ENCODE measurements around the gene MRPL33. TPM values are rescaled to one million over a fixed set of nuclear protein-coding genes. Genes with fewer than 3 reads are reported as not detected.
A peak's percentile ranks its signal among the peaks of the same experiment; 100 is the strongest.
"Not testable (repeated sequence)": the region's sequence is repeated elsewhere in the genome, so short reads cannot be mapped to it uniquely, and the experiment has no call there.

The MRPL33 gene
- total RNA-seq, 2 donors from 2014 or later: 99.5 to 118 TPM

- ATAC-seq (ENCODE audit: insufficient number of reproducible peaks, low FRiP score, low read depth): no peak
- H3K36me3 ChIP-seq: no peaks in the 10 kb centered on the region
- no peaks in the 10 kb centered on the region for H3K9me3 ChIP-seq
- H3K4me1 ChIP-seq (ENCODE audit: control insufficient read depth in 1 of 2, low read depth in 2 of 2): peaks cover 0 to 6% of the 10 kb centered on the region in 2 donors
- no peak overlapping the region for H3K4me3 ChIP-seq
- H3K27me3 ChIP-seq (replicated peaks; ENCODE audit: insufficient read depth): no peaks in the 10 kb centered on the region
- H3K27ac ChIP-seq: no peak overlapping the region
- TF ChIP-seq, protein P1, sequence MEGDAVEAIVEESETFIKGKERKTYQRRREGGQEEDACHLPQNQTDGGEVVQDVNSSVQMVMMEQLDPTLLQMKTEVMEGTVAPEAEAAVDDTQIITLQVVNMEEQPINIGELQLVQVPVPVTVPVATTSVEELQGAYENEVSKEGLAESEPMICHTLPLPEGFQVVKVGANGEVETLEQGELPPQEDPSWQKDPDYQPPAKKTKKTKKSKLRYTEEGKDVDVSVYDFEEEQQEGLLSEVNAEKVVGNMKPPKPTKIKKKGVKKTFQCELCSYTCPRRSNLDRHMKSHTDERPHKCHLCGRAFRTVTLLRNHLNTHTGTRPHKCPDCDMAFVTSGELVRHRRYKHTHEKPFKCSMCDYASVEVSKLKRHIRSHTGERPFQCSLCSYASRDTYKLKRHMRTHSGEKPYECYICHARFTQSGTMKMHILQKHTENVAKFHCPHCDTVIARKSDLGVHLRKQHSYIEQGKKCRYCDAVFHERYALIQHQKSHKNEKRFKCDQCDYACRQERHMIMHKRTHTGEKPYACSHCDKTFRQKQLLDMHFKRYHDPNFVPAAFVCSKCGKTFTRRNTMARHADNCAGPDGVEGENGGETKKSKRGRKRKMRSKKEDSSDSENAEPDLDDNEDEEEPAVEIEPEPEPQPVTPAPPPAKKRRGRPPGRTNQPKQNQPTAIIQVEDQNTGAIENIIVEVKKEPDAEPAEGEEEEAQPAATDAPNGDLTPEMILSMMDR (IDR thresholded peaks at IDR 0.05): no peak
- no peak for DNase-seq (ENCODE audit: low spot score)
Measured at GRCh38 chr2:27742571-27742970, 28.9 kb upstream of the MRPL33 start.

DNA sequence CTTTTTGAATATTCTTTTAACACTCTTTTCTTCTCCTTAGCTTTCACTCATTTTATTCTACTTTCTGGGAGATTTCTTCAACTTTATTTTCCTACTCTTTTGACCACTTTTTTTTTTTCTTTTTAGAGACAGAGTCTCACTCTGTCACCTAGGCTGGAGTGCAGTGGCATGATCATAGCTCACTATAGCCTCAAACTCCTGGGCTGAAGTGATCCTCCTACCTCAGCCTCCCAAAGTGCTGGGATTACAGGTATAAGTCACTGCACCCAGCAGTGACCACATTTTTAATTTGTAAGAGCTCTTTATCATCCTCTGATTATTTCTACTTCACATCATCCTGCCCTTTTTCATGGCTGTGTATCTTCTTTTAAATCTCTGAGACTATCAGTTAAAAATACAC is 26.0 kb upstream of the MRPL33 start:
- H3K4me1 ChIP-seq (ENCODE audit: control insufficient read depth in 1 of 2, low read depth in 2 of 2): peaks cover 5 to 13% of the 10 kb centered on the region in 2 donors
- H3K36me3 ChIP-seq; DNase-seq (ENCODE audit: low spot score); ATAC-seq (ENCODE audit: insufficient number of reproducible peaks, low FRiP score, low read depth); H3K4me3 ChIP-seq; H3K27me3 ChIP-seq (replicated peaks; ENCODE audit: insufficient read depth); H3K9me3 ChIP-seq: not testable (repeated sequence)
- H3K27ac ChIP-seq: peak overlapping the region in 1 of 2 donors; percentile 46

DNA sequence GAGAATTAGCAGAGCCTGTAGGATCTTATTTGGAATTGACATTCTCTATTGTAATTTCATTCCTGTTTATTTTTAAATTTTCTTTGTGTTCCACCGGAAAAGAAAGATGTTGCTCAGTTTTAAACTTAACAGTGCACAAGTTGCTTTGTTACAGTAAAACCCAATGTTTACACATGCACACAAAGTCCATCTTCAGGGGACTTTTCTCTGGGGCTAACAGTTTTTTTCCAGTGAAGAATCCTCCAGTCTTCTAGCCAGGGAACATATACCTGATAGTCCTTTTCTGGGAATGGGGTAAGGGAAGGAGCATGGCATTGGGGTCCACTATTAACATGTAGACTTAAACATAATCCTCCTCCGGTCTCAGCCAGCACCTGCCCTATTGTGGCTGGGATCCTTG is 25.2 kb upstream of the MRPL33 start:
- Histone ChIP-seq H3K4me3 (no peak overlapping the region), H3K4me1 (ENCODE audit: control insufficient read depth in 1 of 2, low read depth in 2 of 2) (peaks cover 5 to 13% of the 10 kb centered on the region in 2 donors), H3K9me3 (no peaks in the 10 kb centered on the region), H3K27ac (no peak overlapping the region), H3K36me3 (no peaks in the 10 kb centered on the region), H3K27me3 (replicated peaks; ENCODE audit: insufficient read depth) (no peaks in the 10 kb centered on the region)
- no peak for ATAC-seq (ENCODE audit: insufficient number of reproducible peaks, low FRiP score, low read depth)
- DNase-seq (ENCODE audit: low spot score): no peak
- TF ChIP-seq, protein P1 (IDR thresholded peaks at IDR 0.05): no peak

GRCh38 chr2:27747827-27748352 is 23.6 kb upstream of the MRPL33 start:
- Histone ChIP-seq H3K36me3 (no peaks in the 10 kb centered on the region), H3K4me1 (ENCODE audit: control insufficient read depth in 1 of 2, low read depth in 2 of 2) (peaks cover 5 to 13% of the 10 kb centered on the region in 2 donors), H3K9me3 (no peaks in the 10 kb centered on the region), H3K4me3 (no peak overlapping the region), H3K27ac (peak overlapping the region; percentile 19 to 26), H3K27me3 (replicated peaks; ENCODE audit: insufficient read depth) (no peaks in the 10 kb centered on the region)
- ATAC-seq (ENCODE audit: insufficient number of reproducible peaks, low FRiP score, low read depth) (no peak), DNase-seq (ENCODE audit: low spot score) (no peak)
- TF ChIP-seq, protein P1 (IDR thresholded peaks at IDR 0.05): no peak

DNA sequence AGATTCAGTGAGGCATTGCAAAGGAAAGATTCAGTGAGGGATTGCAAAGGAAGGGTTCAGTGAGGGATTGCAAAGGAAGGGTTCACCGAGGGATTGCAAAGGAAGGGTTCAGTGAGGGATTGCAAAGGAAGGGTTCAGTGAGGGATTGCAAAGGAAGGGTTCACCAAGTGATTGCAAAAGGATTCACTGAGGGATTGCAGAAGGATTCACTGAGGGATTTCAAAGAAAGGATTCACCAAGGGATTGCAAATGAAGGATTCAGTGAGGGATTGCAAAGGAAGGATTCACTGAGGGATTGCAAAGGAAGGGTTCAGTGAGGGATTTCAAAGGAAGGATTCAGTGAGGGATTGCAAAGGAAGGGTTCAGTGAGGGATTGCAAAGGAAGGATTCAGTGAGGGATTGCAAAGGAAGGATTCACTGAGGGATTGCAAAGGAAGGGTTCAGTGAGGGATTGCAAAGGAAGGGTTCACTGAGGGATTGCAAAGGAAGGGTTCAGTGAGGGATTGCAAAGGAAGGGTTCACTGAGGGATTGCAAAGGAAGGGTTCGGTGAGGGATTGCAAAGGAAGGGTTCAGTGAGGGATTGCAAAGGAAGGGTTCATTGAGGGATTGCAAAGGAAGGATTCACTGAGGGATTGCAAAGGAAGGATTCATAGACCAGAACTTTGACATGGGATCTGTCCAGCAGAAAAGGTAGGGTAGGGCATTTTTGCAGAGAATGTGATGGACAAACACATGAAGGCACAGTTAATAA is 22.5 kb upstream of the MRPL33 start:
- H3K9me3 ChIP-seq; H3K4me3 ChIP-seq; DNase-seq (ENCODE audit: low spot score); ATAC-seq (ENCODE audit: insufficient number of reproducible peaks, low FRiP score, low read depth); H3K36me3 ChIP-seq; H3K27me3 ChIP-seq (replicated peaks; ENCODE audit: insufficient read depth); H3K27ac ChIP-seq: not testable (repeated sequence)
- peaks cover 5 to 13% of the 10 kb centered on the region in 2 donors for H3K4me1 ChIP-seq (ENCODE audit: control insufficient read depth in 1 of 2, low read depth in 2 of 2)

DNA sequence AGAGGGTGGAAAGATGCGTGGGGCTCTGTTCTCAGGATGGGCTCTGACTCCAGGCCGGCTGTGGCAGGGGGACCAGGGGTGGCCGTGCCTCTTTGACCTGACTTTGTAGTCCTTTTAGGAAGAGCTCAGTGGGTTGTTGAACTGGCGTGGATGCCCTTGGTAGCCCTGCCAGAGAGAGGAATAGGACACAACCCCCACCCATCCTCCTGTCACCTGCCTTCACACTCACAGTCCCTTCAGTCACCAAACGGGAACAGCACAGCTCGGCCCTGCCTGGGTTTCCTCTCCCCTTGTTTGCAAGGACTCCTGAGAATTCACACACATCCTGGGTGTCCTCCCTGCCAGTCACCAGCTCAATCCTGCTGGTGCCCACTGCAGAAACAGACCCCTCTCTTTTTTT is 20.1 kb upstream of the MRPL33 start:
- peaks cover 6 to 15% of the 10 kb centered on the region in 2 donors for H3K4me1 ChIP-seq (ENCODE audit: control insufficient read depth in 1 of 2, low read depth in 2 of 2)
- TF ChIP-seq, protein P1 (IDR thresholded peaks at IDR 0.05): no peak
- no peaks in the 10 kb centered on the region for H3K36me3 ChIP-seq
- DNase-seq (ENCODE audit: low spot score) (no peak), ATAC-seq (ENCODE audit: insufficient number of reproducible peaks, low FRiP score, low read depth) (no peak)
- no peak overlapping the region for H3K4me3 ChIP-seq
- H3K27me3 ChIP-seq (replicated peaks; ENCODE audit: insufficient read depth): no peaks in the 10 kb centered on the region
- no peaks in the 10 kb centered on the region for H3K9me3 ChIP-seq
- H3K27ac ChIP-seq: no peak overlapping the region
